ENCODE data around the gene GALNT2.

GALNT2 gene

DNA sequence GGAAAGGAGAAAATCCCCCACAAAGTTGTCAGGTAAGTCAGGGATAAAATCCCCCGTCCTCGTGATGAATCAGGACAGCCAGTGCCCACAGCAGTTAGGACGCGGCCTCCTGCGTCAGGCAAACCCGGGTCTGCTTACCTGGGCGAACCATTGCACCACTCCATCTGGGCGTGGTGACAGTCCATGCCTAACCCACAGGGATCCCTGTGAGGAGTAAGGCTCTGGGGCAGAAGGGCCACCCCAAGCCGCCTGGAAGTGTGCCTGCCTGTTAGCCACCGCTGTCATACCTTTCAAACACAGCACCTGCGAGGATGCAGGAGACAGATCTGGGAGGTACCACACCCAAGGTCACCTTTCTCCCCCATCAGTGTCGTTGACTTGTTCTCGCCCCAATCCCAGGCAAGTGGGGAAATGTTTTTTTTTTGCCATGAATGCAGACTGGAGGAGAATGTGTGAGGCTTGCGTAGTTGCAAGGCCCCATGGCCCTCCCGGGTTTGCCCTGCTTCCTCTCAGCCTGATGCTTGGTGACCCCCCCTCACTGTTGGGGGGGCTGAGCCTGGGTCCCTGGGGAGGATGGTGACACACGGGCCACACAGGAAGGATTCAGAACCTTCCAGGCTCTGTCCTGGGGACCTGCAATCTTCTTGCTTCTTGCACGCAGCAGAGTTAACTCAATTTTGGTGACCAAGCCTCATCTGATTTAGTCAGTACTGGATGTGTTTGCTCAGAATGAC lies 252.1 kb downstream of the GALNT2 start:
- Histone ChIP-seq H3K36me3 (ENCODE audit: control insufficient read depth in 1 of 2, insufficient read depth in 2 of 2, low read length in 2 of 2) (no peaks in the 10 kb centered on the region), H3K9me3 (ENCODE audit: control insufficient read depth in 1 of 2, low read length in 2 of 2) (no peaks in the 10 kb centered on the region), H3K4me1 (ENCODE audit: control insufficient read depth in 1 of 2, insufficient read depth in 2 of 2, low read length in 2 of 2) (peaks cover 0 to 3% of the 10 kb centered on the region in 2 donors), H3K9ac (ENCODE audit: low read depth in 1 of 2, low read length in 2 of 2) (no peak overlapping the region), H3K27ac (ENCODE audit: low read depth, low read length) (no peak overlapping the region), H3K4me3 (ENCODE audit: low read depth in 1 of 2, low read length in 2 of 2) (no peak overlapping the region), H3K27me3 (ENCODE audit: control insufficient read depth in 1 of 2, insufficient read depth in 2 of 2, low read length in 2 of 2) (no peaks in the 10 kb centered on the region)

DNA sequence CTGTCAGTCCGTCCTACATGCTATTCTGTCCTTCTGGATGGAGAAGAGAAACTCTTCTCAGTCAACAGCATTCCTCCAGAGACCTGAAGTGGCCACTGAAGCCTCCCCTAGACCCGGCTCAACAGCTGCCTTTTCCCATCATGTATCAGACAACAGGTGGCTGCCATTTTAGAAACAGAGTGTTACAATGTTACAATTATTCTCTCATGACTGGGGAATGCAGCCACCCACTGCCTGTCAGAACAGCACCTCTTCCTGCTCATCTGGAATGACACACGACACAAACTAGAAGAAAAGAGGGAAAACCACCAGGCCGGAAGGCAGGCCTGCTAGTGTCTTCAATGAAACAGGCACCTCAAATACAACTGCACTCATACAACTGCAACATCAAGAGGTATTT lies 253.8 kb downstream of the GALNT2 start:
- Histone ChIP-seq H3K4me1 (ENCODE audit: control insufficient read depth in 1 of 2, insufficient read depth in 2 of 2, low read length in 2 of 2) (peaks cover 0 to 3% of the 10 kb centered on the region in 2 donors), H3K9ac (ENCODE audit: low read depth in 1 of 2, low read length in 2 of 2) (no peak overlapping the region), H3K27ac (ENCODE audit: low read depth, low read length) (no peak overlapping the region)

DNA sequence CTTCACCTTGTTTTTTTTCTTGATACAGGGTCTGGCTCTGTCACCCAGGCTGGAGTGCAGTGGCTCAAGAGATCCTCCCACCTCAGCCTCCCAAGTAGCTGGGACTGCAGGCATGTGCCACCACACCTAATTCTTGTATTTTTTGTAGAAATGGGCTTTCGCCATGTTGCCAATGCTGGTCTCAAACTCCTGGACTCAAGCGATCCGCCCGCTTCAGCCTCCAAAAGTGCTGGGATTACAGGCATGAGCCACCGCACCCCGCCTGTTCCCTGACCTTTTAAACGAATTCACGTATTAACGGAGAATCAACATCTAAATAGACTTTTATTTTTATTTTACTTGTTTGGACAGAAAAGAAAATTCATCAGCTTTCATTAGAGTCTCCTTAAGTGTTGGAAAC lies 254.3 kb downstream of the GALNT2 start:
- H3K4me1 ChIP-seq (ENCODE audit: control insufficient read depth in 1 of 2, insufficient read depth in 2 of 2, low read length in 2 of 2): peaks cover 0 to 3% of the 10 kb centered on the region in 2 donors
- no peaks in the 10 kb centered on the region for H3K9me3 ChIP-seq (ENCODE audit: control insufficient read depth in 1 of 2, low read length in 2 of 2)
- H3K27ac ChIP-seq (ENCODE audit: low read depth, low read length): no peak overlapping the region
- H3K4me3 ChIP-seq (ENCODE audit: low read depth in 1 of 2, low read length in 2 of 2): no peak overlapping the region
- H3K9ac ChIP-seq (ENCODE audit: low read depth in 1 of 2, low read length in 2 of 2): no peak overlapping the region
- no peaks in the 10 kb centered on the region for H3K27me3 ChIP-seq (ENCODE audit: control insufficient read depth in 1 of 2, insufficient read depth in 2 of 2, low read length in 2 of 2)
- H3K36me3 ChIP-seq (ENCODE audit: control insufficient read depth in 1 of 2, insufficient read depth in 2 of 2, low read length in 2 of 2): no peaks in the 10 kb centered on the region

More for the DNA sequence above, 253.8 kb downstream of the GALNT2 start:
- Histone ChIP-seq H3K27me3 (ENCODE audit: control insufficient read depth in 1 of 2, insufficient read depth in 2 of 2, low read length in 2 of 2) (no peaks in the 10 kb centered on the region), H3K4me3 (ENCODE audit: low read depth in 1 of 2, low read length in 2 of 2) (no peak overlapping the region), H3K9me3 (ENCODE audit: control insufficient read depth in 1 of 2, low read length in 2 of 2) (no peaks in the 10 kb centered on the region), H3K36me3 (ENCODE audit: control insufficient read depth in 1 of 2, insufficient read depth in 2 of 2, low read length in 2 of 2) (no peaks in the 10 kb centered on the region)

DNA sequence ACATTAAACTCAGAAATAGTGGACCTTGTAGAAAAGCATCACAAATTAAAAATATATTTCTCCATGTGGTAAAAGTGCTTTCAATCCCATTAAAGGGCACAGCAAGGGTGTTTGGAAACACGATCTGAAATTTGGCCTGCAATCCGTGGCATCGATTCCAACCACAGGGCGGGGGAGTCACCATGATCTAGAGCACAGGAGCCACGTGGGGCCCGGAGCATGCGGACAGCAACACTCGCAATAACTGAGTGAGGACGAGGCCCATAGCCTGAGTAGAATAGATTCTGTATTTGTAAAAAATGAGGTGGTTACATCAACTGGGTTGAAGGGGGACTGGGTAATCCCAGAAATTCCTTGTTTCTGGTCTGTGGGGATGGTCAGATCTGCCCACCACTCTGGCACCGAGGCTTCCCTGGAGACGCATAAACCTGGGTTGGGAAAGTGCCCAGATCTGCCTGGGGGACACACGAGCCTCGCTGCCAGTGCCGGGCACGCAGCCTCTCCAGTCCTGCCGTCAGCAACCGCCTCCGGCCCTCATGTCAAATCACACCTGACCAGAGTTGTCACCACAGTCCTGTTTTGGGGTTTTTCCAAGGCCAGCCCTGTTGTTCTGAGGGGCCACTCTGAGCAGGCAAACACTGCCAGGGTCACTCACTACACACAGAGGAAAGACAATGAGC lies 254.8 kb downstream of the GALNT2 start:
- Histone ChIP-seq H3K36me3 (ENCODE audit: control insufficient read depth in 1 of 2, insufficient read depth in 2 of 2, low read length in 2 of 2) (no peaks in the 10 kb centered on the region), H3K27ac (ENCODE audit: low read depth, low read length) (no peak overlapping the region), H3K9me3 (ENCODE audit: control insufficient read depth in 1 of 2, low read length in 2 of 2) (no peaks in the 10 kb centered on the region), H3K27me3 (ENCODE audit: control insufficient read depth in 1 of 2, insufficient read depth in 2 of 2, low read length in 2 of 2) (no peaks in the 10 kb centered on the region), H3K4me3 (ENCODE audit: low read depth in 1 of 2, low read length in 2 of 2) (no peak overlapping the region), H3K4me1 (ENCODE audit: control insufficient read depth in 1 of 2, insufficient read depth in 2 of 2, low read length in 2 of 2) (peaks cover 0 to 3% of the 10 kb centered on the region in 2 donors), H3K9ac (ENCODE audit: low read depth in 1 of 2, low read length in 2 of 2) (no peak overlapping the region)

DNA sequence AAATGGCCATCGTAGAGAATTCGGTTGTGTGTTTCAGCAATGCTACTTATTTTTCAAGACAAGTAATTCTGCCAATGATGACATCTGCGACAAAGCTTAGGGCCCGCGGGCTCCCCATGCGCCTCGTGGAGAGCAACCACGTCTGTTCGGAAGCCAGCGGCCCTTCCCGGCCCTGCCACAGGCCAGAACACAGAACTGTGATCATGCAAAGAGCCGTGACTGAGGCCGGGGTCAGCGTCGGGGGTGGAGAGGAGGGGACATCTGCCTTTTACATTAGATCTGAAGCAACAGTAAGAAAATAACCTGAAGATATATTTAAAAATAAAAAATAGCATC lies 255.4 kb downstream of the GALNT2 start:
- no peak overlapping the region for H3K4me3 ChIP-seq (ENCODE audit: low read depth in 1 of 2, low read length in 2 of 2)
- no peaks in the 10 kb centered on the region for H3K36me3 ChIP-seq (ENCODE audit: control insufficient read depth in 1 of 2, insufficient read depth in 2 of 2, low read length in 2 of 2)
- no peak overlapping the region for H3K9ac ChIP-seq (ENCODE audit: low read depth in 1 of 2, low read length in 2 of 2)
- H3K4me1 ChIP-seq (ENCODE audit: control insufficient read depth in 1 of 2, insufficient read depth in 2 of 2, low read length in 2 of 2): peaks cover 0 to 3% of the 10 kb centered on the region in 2 donors
- H3K27ac ChIP-seq (ENCODE audit: low read depth, low read length): no peak overlapping the region
- no peaks in the 10 kb centered on the region for H3K9me3 ChIP-seq (ENCODE audit: control insufficient read depth in 1 of 2, low read length in 2 of 2)
- no peaks in the 10 kb centered on the region for H3K27me3 ChIP-seq (ENCODE audit: control insufficient read depth in 1 of 2, insufficient read depth in 2 of 2, low read length in 2 of 2)

DNA sequence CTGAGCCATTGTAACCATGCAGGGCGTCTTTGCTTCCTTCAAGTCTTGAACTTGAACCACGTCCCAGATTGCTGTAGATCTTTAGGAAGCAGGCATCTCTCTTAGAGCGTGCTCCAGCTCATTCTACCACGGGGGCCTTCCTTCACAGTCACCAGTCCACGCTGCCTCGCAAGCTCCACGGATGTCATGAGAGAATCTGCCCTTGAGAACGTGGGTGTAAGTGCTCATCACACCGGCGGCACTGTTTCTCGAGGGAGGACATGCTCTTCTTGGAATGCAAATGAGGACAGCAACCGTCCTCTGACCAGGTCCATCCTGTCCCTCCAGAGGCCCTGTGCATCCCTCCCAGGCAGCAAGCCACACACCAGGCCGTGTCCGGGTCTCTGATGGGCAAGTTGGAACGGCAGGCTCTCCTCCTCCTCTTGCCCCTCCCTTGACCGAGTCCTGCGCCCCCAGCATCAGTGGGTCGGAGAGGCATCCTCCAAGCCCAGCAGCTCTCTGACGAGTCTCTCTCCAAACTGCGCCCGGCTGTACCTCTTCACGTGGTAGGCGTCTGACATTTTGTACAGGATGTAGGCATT lies 256.0 kb downstream of the GALNT2 start:
- H3K36me3 ChIP-seq (ENCODE audit: control insufficient read depth in 1 of 2, insufficient read depth in 2 of 2, low read length in 2 of 2): no peaks in the 10 kb centered on the region
- H3K4me3 ChIP-seq (ENCODE audit: low read depth in 1 of 2, low read length in 2 of 2): no peak overlapping the region
- no peaks in the 10 kb centered on the region for H3K9me3 ChIP-seq (ENCODE audit: control insufficient read depth in 1 of 2, low read length in 2 of 2)
- H3K9ac ChIP-seq (ENCODE audit: low read depth in 1 of 2, low read length in 2 of 2): no peak overlapping the region
- H3K27me3 ChIP-seq (ENCODE audit: control insufficient read depth in 1 of 2, insufficient read depth in 2 of 2, low read length in 2 of 2): no peaks in the 10 kb centered on the region
- H3K4me1 ChIP-seq (ENCODE audit: control insufficient read depth in 1 of 2, insufficient read depth in 2 of 2, low read length in 2 of 2): peaks cover 0 to under 1% of the 10 kb centered on the region in 2 donors
- H3K27ac ChIP-seq (ENCODE audit: low read depth, low read length): no peak overlapping the region

DNA sequence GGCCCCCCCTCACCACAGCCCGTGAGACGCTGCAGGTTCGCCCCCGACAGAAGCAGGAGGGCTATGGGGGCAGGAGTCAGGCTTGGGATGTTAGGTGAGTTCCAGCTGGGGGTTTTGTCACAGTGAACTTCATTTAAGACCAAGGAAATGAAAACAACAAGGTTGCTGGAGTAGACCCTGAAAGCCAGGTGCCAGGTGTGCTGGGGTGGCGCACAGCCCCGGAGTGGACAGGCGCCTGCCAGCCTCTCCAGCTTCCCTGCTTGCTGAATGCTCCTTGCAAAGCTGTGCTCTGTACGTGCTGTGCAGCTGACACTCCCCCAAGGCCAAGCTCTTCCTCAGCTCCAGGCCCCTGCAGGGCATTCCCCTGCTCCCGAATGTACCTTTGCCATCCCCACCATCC lies 256.6 kb downstream of the GALNT2 start:
- Histone ChIP-seq H3K27ac (ENCODE audit: low read depth, low read length) (no peak overlapping the region), H3K4me3 (ENCODE audit: low read depth in 1 of 2, low read length in 2 of 2) (no peak overlapping the region), H3K4me1 (ENCODE audit: control insufficient read depth in 1 of 2, insufficient read depth in 2 of 2, low read length in 2 of 2) (no peaks in the 10 kb centered on the region), H3K9ac (ENCODE audit: low read depth in 1 of 2, low read length in 2 of 2) (no peak overlapping the region), H3K27me3 (ENCODE audit: control insufficient read depth in 1 of 2, insufficient read depth in 2 of 2, low read length in 2 of 2) (no peaks in the 10 kb centered on the region), H3K9me3 (ENCODE audit: control insufficient read depth in 1 of 2, low read length in 2 of 2) (no peaks in the 10 kb centered on the region), H3K36me3 (ENCODE audit: control insufficient read depth in 1 of 2, insufficient read depth in 2 of 2, low read length in 2 of 2) (no peaks in the 10 kb centered on the region)

DNA sequence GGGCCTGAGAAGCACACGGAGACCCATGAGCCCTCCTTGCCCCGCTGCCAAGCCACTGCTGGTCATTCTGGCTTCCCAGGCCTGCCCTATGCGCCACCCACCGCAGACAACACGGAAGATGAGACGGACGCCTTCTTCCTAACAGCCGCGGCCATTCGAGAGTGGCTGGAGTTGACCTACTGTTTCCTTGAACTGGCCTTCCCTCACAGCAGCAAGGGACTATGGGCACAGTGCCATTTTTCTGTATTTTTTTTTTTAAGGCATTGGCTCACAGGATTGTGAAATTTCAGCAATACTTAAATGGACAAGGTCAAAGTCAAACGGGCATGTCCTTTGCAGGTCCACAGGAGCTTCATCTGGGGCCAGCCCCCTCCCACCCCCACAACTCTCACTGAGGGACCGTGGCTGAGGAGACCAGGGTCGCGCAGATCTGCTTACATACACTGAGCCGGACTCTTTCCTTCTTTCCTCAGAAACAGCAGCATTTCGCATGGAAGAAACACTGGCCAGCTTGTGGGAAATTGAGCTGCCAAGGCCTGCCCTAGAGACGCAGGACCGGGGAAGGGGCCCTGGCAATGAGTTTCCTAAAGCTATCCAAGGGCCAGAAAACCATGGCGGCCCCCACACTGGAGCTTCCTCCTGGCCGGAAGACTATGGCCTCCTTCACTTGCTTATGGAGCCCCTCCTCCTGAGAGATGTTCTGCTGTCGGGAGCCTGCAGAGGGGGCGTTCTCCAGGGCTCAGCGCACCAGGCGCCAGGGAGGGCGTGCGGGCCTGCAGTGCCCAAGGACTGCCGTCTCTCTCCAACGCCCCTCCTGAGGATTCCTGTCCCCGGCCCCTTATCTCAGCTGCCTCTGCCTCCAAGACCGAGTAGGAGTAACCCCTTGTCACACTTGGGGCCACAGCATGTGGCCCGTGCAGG lies 260.2 kb downstream of the GALNT2 start:
- Histone ChIP-seq H3K27me3 (ENCODE audit: control insufficient read depth in 1 of 2, insufficient read depth in 2 of 2, low read length in 2 of 2) (no peaks in the 10 kb centered on the region), H3K27ac (ENCODE audit: low read depth, low read length) (no peak overlapping the region), H3K9me3 (ENCODE audit: control insufficient read depth in 1 of 2, low read length in 2 of 2) (no peaks in the 10 kb centered on the region), H3K36me3 (ENCODE audit: control insufficient read depth in 1 of 2, insufficient read depth in 2 of 2, low read length in 2 of 2) (no peaks in the 10 kb centered on the region), H3K9ac (ENCODE audit: low read depth in 1 of 2, low read length in 2 of 2) (no peak overlapping the region), H3K4me1 (ENCODE audit: control insufficient read depth in 1 of 2, insufficient read depth in 2 of 2, low read length in 2 of 2) (no peaks in the 10 kb centered on the region), H3K4me3 (ENCODE audit: low read depth in 1 of 2, low read length in 2 of 2) (no peak overlapping the region)

DNA sequence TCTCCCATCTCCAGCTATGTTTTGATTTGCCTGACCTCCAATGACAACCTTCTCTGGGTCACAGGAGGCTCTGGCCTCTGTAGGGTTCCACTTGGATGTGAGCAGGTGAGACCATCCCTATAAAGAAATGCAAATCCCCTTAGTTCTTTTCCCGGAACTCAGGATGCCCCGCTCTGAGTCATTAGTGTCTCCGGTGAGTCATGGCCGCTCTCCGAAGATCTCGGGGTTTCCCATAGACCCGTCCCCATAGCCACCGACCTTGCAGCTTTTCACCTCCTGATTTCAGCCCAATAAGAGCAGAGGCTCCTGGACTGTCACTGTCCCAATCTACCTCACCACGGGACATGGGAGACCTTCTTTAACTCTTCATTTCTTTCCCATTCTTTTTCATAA lies 260.9 kb downstream of the GALNT2 start:
- H3K27ac ChIP-seq (ENCODE audit: low read depth, low read length): no peak overlapping the region
- no peaks in the 10 kb centered on the region for H3K36me3 ChIP-seq (ENCODE audit: control insufficient read depth in 1 of 2, insufficient read depth in 2 of 2, low read length in 2 of 2)
- H3K9me3 ChIP-seq (ENCODE audit: control insufficient read depth in 1 of 2, low read length in 2 of 2): no peaks in the 10 kb centered on the region
- H3K27me3 ChIP-seq (ENCODE audit: control insufficient read depth in 1 of 2, insufficient read depth in 2 of 2, low read length in 2 of 2): no peaks in the 10 kb centered on the region
- H3K4me3 ChIP-seq (ENCODE audit: low read depth in 1 of 2, low read length in 2 of 2): no peak overlapping the region
- H3K9ac ChIP-seq (ENCODE audit: low read depth in 1 of 2, low read length in 2 of 2): no peak overlapping the region
- no peaks in the 10 kb centered on the region for H3K4me1 ChIP-seq (ENCODE audit: control insufficient read depth in 1 of 2, insufficient read depth in 2 of 2, low read length in 2 of 2)
